22Rv1 (cell line): ENCODE measurements around the gene ERICH2.

Experiments
- ZFX ChIP-seq: fragments of 450-650 bp; IDR thresholded peaks from 2 replicates; pipeline ENCODE4 v1.6.1; 2017; ENCODE audit warnings: antibody characterized with exemption, borderline replicate concordance
- TF ChIP-seq, protein P1 (sequence below): fragments of 450-650 bp; IDR thresholded peaks from 2 replicates; pipeline ENCODE4 v1.5.1; 2017; ENCODE audit warnings: mild to moderate bottlenecking

DNA sequence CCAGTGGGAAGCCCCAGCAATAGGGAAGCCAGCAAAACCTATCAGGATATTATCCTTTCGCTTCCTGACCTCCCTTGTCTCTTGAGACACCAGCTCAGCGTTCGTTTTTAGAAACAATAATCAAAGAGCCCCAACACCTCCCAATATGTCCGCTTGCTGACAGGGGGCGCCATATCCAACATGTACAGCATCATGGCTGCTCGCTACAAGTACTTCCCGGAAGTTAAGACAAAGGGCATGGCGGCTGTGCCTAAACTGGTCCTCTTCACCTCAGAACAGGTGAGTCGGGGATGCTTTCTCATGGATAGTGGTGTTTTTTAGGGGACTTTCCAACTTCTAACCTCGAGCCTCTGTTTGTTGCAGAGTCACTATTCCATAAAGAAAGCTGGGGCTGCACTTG lies 75.2 kb downstream of the ERICH2 start:
- TF ChIP-seq, protein P1, sequence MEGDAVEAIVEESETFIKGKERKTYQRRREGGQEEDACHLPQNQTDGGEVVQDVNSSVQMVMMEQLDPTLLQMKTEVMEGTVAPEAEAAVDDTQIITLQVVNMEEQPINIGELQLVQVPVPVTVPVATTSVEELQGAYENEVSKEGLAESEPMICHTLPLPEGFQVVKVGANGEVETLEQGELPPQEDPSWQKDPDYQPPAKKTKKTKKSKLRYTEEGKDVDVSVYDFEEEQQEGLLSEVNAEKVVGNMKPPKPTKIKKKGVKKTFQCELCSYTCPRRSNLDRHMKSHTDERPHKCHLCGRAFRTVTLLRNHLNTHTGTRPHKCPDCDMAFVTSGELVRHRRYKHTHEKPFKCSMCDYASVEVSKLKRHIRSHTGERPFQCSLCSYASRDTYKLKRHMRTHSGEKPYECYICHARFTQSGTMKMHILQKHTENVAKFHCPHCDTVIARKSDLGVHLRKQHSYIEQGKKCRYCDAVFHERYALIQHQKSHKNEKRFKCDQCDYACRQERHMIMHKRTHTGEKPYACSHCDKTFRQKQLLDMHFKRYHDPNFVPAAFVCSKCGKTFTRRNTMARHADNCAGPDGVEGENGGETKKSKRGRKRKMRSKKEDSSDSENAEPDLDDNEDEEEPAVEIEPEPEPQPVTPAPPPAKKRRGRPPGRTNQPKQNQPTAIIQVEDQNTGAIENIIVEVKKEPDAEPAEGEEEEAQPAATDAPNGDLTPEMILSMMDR = peak; percentile 16; the same call in 1 of the 2 replicates
- TF ChIP-seq ZFX = no peak
